GM12864 (cell line): ENCODE measurements around the gene SMDT1.
A peak's percentile ranks its signal among the peaks of the same experiment; 100 is the strongest.

ENCODE experiments used
- DNase-seq: peaks from one replicate; pipeline ENCODE4 v3.0.0-alpha.2; 2011; ENCODE audit warnings: low read depth
- H3K4me3 ChIP-seq: 2 replicates; pipeline ENCODE4 v1.5.1; 2011; ENCODE audit warnings: mild to moderate bottlenecking, low read depth, low read length, control low read depth
- CTCF ChIP-seq: IDR thresholded peaks from 2 replicates; pipeline ENCODE4 v1.5.1; 2011; ENCODE audit warnings: low read depth, mild to moderate bottlenecking, moderate library complexity, low read length, control low read depth, inconsistent platforms; ENCODE audit errors: missing control alignments

SMDT1 gene

GRCh38 chr22:42079319-42080251 is at the start of gene SMDT1:
Gene SMDT1 (plus strand): TSS chr22:42079700. CDS start chr22:42079769, 69 bp downstream.
- peak within 1 kb of the TSS; percentile 68 for H3K4me3 ChIP-seq
- peak; percentile 99 for DNase-seq
- no peak for TF ChIP-seq CTCF

- no peak overlapping the region for H3K4me3 ChIP-seq
- no peak for DNase-seq
- no peak for TF ChIP-seq CTCF
These were observed 46.0 kb upstream of the SMDT1 start for GRCh38 chr22:42033263-42034181.

GRCh38 chr22:42035256-42035655 is 44.2 kb upstream of the SMDT1 start:
- DNase-seq: no peak

GRCh38 chr22:42039271-42039670 is 40.2 kb upstream of the SMDT1 start:
- TF ChIP-seq CTCF: no peak
- DNase-seq: no peak
- no peak overlapping the region for H3K4me3 ChIP-seq

More at GRCh38 chr22:42035256-42035655, 44.2 kb upstream of the SMDT1 start:
- no peak overlapping the region for H3K4me3 ChIP-seq
- no peak for TF ChIP-seq CTCF

GRCh38 chr22:42041784-42042183 is 37.7 kb upstream of the SMDT1 start:
- DNase-seq: no peak
- TF ChIP-seq CTCF: no peak
- no peak overlapping the region for H3K4me3 ChIP-seq

- H3K4me3 ChIP-seq: no peak overlapping the region
- no peak for TF ChIP-seq CTCF
- DNase-seq: no peak
These were observed 28.8 kb upstream of the SMDT1 start for GRCh38 chr22:42050641-42051180.
